Erythroblast (primary cell): ENCODE results near the gene PASK.

Experiments used
- GATA1 ChIP-seq: IDR thresholded peaks from 2 replicates; pipeline ENCODE4 v1.6.1; 2011; ENCODE audit warnings: low read depth, mild to moderate bottlenecking, control low read depth, low read length, moderate library complexity
- POLR2A ChIP-seq: IDR thresholded peaks from 2 replicates; pipeline ENCODE4 v1.6.1; 2011; ENCODE audit warnings: mild to moderate bottlenecking, low read length

DNA sequence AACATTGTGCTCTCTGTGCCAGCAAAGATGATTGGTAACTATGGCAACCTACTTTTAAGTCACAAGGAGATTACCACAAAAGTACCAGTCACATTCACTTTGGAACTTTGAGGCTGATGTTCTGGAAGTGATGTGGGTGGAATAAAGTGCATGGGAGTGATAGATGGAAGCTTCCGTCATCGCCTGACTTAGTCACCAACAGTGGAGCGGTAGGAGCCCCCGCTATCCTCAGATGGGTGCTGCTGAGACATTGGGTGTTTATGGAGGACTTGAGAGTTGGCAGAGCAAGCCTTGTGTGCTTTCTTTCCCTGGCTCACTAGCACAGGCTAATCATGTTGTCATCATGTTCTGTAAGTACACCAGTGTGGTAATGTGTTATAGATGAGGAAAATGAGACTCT, 5.6 kb upstream of the PASK start:
- TF ChIP-seq POLR2A (no peak), GATA1 (no peak)
